Spleen (tissue), 11 donors: ENCODE data around the gene LMAN2L. TPM values are rescaled to one million over a fixed set of nuclear protein-coding genes. Genes with fewer than 3 reads are reported as not detected.

ENCODE experiments used
- DNase-seq: peaks from one replicate; pipeline ENCODE4 v3.0.0-alpha.2; 2020
- H3K27ac ChIP-seq, 8 donors: fragments of 200-600 bp; sonication (generic) in 7 of 8; 1 replicate in 4 of 8; 2 replicates in 4 of 8; pipeline versions ENCODE4 v1.5.0 to v1.8.0; 2016 to 2021; ENCODE audit warnings: inconsistent platforms in 4 of 8, mild to moderate bottlenecking in 4 of 8, moderate library complexity in 1 of 8
- H3K27me3 ChIP-seq, 7 donors: fragments of 200-600 bp; sonication (generic) in 6 of 7; replicated peaks in 1 of 7; 1 replicate in 4 of 7; 2 replicates in 3 of 7; pipeline versions ENCODE4 v1.5.0 to v1.8.0; 2016 to 2021; ENCODE audit warnings: inconsistent platforms in 3 of 7, mild to moderate bottlenecking in 1 of 7
- H3K36me3 ChIP-seq, 6 donors: fragments of 200-600 bp; sonication (generic) in 5 of 6; 1 replicate in 4 of 6; 2 replicates in 2 of 6; pipeline versions ENCODE4 v1.5.0 to v1.8.0; 2016 to 2021; ENCODE audit warnings: inconsistent platforms in 2 of 6
- H3K4me1 ChIP-seq, 6 donors: fragments of 200-600 bp; sonication (generic) in 5 of 6; 1 replicate in 3 of 6; 2 replicates in 3 of 6; pipeline versions ENCODE4 v1.5.0 to v1.8.0; 2016 to 2021; ENCODE audit warnings: inconsistent platforms in 3 of 6
- H3K4me3 ChIP-seq, 8 donors: fragments of 200-600 bp; sonication (generic) in 7 of 8; 1 replicate in 4 of 8; 2 replicates in 4 of 8; pipeline versions ENCODE4 v1.5.0 to v1.8.0; 2016 to 2021; ENCODE audit warnings: inconsistent platforms in 4 of 8, mild to moderate bottlenecking in 4 of 8, moderate library complexity in 2 of 8
- H3K9me3 ChIP-seq, 8 donors: fragments of 200-600 bp; sonication (generic) in 7 of 8; 1 replicate in 4 of 8; 2 replicates in 4 of 8; pipeline versions ENCODE4 v1.5.0 to v1.8.0; 2016 to 2021; ENCODE audit warnings: inconsistent platforms in 4 of 8
- POLR2A ChIP-seq, 3 donors: fragments of 450-650 bp; IDR thresholded peaks; one replicate each; pipeline ENCODE4 v1.5.1; 2017; ENCODE audit warnings: antibody characterized with exemption in 3 of 3, mild to moderate bottlenecking in 1 of 3
- POLR2AphosphoS5 ChIP-seq, 3 donors: sonication (generic); formaldehyde crosslinking; IDR thresholded peaks; one replicate each; pipeline ENCODE4 v1.5.1; 2017; ENCODE audit warnings: antibody characterized with exemption in 3 of 3
- WGBS, 5 donors: extraction: QIAGEN DNeasy Blood & Tissue Kit in 3 of 5; methylation state at CpG; one replicate each; pipeline versions ENCODE4 v1.1.5 to v1.1.7; 2013 to 2018; 5-methylcytosine and 5-hydroxymethylcytosine counted together
- intact Hi-C: fragments of 100-400 bp; cut with DNase I; formaldehyde crosslinking; loops from one replicate; pipeline ENCODE4 v1.15.0; 2023; ENCODE audit warnings: low total_unique reads
- polyA plus RNA-seq, 3 donors: library from polyadenylated mRNA; stranded (reverse); fragments of 200-250 nt; gene quantifications; one replicate each; pipeline ENCODE4 v1.2.1, GENCODE V29; 2013
- total RNA-seq, 7 donors: library from RNA; depleted of rRNA in 3 of 7; stranded (reverse); fragments of >200 nt in 3 of 7; fragmentation: NEBNext Ultra II Directional in 4 of 7; extraction: Animal tissue kit (Norgen Biotek cat#: 25700) in 4 of 7; gene quantifications; one replicate each; pipeline versions ENCODE4 v1.1.0 to v1.2.1, GENCODE V29; 2016 to 2021
- TF ChIP-seq, protein P1 (sequence below), 11 experiments: fragments of 200-600 bp in 7 of 11; fragments of 450-650 bp in 4 of 11; sonication (generic) in 4 of 11; IDR thresholded peaks in 8 of 11; conservative IDR thresholded peaks in 3 of 11; 1 replicate in 7 of 11; 2 replicates in 4 of 11; pipeline versions ENCODE4 v1.4.0 to v1.8.0; 2016 to 2021; ENCODE audit warnings: antibody characterized with exemption in 11 of 11, inconsistent platforms in 4 of 11, mild to moderate bottlenecking in 1 of 11
- donor health status: healthy with polysubstance abuse.
- donor health status: DM: no; HTN: no; CAD: no; lungs with moderate emphysema.
- donor health status: DM: no; HTN: no; CAD: no.
- donor health status: Bipolar disorder and iron deficiency.
- donor health status: healthy.
- donor health status: DM: no; HTN: no; CAD: no.
- donor health status: DM: yes; HTN: yes; CAD: no.

The LMAN2L gene
- total and polyA plus RNA-seq, 10 donors = 5.8 to 15.4 (median 9.3) TPM

- H3K9me3 ChIP-seq = no peaks in the 10 kb centered on the region
- no peak for TF ChIP-seq POLR2A (IDR thresholded peaks at IDR 0.05)
- TF ChIP-seq POLR2AphosphoS5 (IDR thresholded peaks at IDR 0.05) = peak in 2 of 3 donors; percentile 42 to 51
- H3K4me1 ChIP-seq = peaks cover 11 to 82% (median 55%) of the 10 kb centered on the region in 6 donors
- H3K27me3 ChIP-seq = no peaks in the 10 kb centered on the region
- H3K4me3 ChIP-seq = no peak overlapping the region
- WGBS, 5 donors = 46 to 74% (median 64%) methylated on average over 6 to 7 of the region's 7 CpGs
- no peak for DNase-seq
- intact Hi-C loops = no loop called here
- H3K36me3 ChIP-seq = peaks cover 0 to 9% (median 0%) of the 10 kb centered on the region in 6 donors
- peak overlapping the region in 1 of 8 donors; percentile 18 for H3K27ac ChIP-seq
Measured at GRCh38 chr2:96769814-96770213, 29.9 kb upstream of the LMAN2L start.

GRCh38 chr2:96768083-96768561 is 28.3 kb upstream of the LMAN2L start:
- peak overlapping the region in 1 of 8 donors; percentile 31 for H3K4me3 ChIP-seq
- TF ChIP-seq, protein P1, sequence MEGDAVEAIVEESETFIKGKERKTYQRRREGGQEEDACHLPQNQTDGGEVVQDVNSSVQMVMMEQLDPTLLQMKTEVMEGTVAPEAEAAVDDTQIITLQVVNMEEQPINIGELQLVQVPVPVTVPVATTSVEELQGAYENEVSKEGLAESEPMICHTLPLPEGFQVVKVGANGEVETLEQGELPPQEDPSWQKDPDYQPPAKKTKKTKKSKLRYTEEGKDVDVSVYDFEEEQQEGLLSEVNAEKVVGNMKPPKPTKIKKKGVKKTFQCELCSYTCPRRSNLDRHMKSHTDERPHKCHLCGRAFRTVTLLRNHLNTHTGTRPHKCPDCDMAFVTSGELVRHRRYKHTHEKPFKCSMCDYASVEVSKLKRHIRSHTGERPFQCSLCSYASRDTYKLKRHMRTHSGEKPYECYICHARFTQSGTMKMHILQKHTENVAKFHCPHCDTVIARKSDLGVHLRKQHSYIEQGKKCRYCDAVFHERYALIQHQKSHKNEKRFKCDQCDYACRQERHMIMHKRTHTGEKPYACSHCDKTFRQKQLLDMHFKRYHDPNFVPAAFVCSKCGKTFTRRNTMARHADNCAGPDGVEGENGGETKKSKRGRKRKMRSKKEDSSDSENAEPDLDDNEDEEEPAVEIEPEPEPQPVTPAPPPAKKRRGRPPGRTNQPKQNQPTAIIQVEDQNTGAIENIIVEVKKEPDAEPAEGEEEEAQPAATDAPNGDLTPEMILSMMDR (IDR thresholded peaks at IDR 0.05 in 8 of 11, conservative IDR thresholded peaks at IDR 0.05 in 3 of 11) = no peak
- TF ChIP-seq POLR2A (IDR thresholded peaks at IDR 0.05) = no peak
- peaks cover 0 to 9% (median 0%) of the 10 kb centered on the region in 6 donors for H3K36me3 ChIP-seq
- peak overlapping the region in 5 of 8 donors; percentile 18 to 71 (median 41) for H3K27ac ChIP-seq
- H3K9me3 ChIP-seq = no peaks in the 10 kb centered on the region
- H3K27me3 ChIP-seq = no peaks in the 10 kb centered on the region
- H3K4me1 ChIP-seq = peaks cover 18 to 82% (median 56%) of the 10 kb centered on the region in 6 donors
- no peak for DNase-seq
- 62 to 77% (median 68%) methylated on average over 8 of the region's 8 CpGs for WGBS, 5 donors
- intact Hi-C loops = no loop called here

DNA sequence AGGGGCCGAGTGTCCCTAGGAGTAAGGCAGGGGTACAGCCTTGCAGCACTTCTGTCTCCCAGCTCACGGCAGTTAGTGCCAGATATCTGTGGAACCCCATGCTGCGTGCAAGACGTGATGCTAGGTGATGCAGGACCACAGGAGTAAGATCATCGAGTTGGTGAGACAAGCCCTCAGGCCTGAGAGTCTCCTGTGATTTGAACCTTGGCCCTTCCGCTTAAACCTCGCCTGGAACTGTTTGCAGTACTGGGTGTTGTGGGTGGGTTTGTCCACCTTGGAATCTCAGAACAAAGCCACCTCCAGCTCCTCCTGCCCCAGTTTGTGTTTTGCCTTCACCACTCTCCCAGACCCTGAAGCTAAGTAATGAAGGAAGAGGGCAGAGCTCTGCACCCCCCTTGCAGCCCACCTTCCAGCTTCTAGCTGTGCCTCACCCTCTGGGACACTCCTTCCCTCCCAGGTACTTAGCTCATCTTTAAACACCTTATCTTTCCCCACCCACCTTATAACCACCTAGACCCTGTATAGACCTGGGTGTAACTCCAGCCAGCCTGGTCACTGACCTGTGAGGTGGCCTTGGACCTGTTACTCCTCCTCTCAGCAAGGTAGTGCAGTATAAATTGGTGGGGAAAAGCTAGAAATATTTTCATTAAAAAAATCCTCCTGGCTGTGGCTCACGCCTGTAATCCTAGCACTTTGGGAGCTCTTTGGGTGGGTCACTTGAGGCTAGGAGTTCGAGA is 27.4 kb upstream of the LMAN2L start:
- H3K4me1 ChIP-seq = peaks cover 22 to 85% (median 60%) of the 10 kb centered on the region in 6 donors
- peak overlapping the region in 5 of 8 donors; percentile 18 to 71 (median 41) for H3K27ac ChIP-seq
- 92 to 97% (median 95%) methylated on average over 8 to 9 of the region's 9 CpGs for WGBS, 5 donors
- no peaks in the 10 kb centered on the region for H3K9me3 ChIP-seq
- H3K36me3 ChIP-seq = peaks cover 0 to 9% (median 0%) of the 10 kb centered on the region in 6 donors
- DNase-seq = no peak
- no peaks in the 10 kb centered on the region for H3K27me3 ChIP-seq
- intact Hi-C loops = no loop called here
- TF ChIP-seq POLR2A (IDR thresholded peaks at IDR 0.05) (no peak), POLR2AphosphoS5 (IDR thresholded peaks at IDR 0.05) (no peak)
- TF ChIP-seq, protein P1 (IDR thresholded peaks at IDR 0.05 in 8 of 11, conservative IDR thresholded peaks at IDR 0.05 in 3 of 11) = no peak
- peak overlapping the region in 1 of 8 donors; percentile 31 for H3K4me3 ChIP-seq

- Histone ChIP-seq H3K27me3 (no peaks in the 10 kb centered on the region), H3K4me1 (peaks cover 36 to 96% (median 78%) of the 10 kb centered on the region in 6 donors), H3K4me3 (peak overlapping the region in 6 of 8 donors; percentile 32 to 92 (median 64)), H3K27ac (peak overlapping the region in 4 of 8 donors; percentile 38 to 92 (median 70)), H3K9me3 (no peaks in the 10 kb centered on the region), H3K36me3 (peaks cover 0 to 4% (median 0%) of the 10 kb centered on the region in 6 donors)
- DNase-seq = peak; percentile 81
- intact Hi-C loops = no loop called here
- TF ChIP-seq POLR2A (IDR thresholded peaks at IDR 0.05) = no peak
- TF ChIP-seq POLR2AphosphoS5 (IDR thresholded peaks at IDR 0.05) = no peak
- TF ChIP-seq, protein P1 (IDR thresholded peaks at IDR 0.05 in 8 of 11, conservative IDR thresholded peaks at IDR 0.05 in 3 of 11) = no peak
- 26 to 49% (median 34%) methylated on average over 7 to 8 of the region's 8 CpGs for WGBS, 5 donors
Measured at GRCh38 chr2:96764253-96764637, 24.4 kb upstream of the LMAN2L start.
